AG09309 (cell line): ENCODE results near the gene YY1.

Experiments
- DNase-seq: peaks from one replicate; pipeline ENCODE4 v3.0.0-alpha.2; 2010; ENCODE audit warnings: low read depth
- H3K4me3 ChIP-seq: 2 replicates; pipeline ENCODE4 v1.5.1; 2011; ENCODE audit warnings: mild to moderate bottlenecking, low read depth, low read length, moderate library complexity; ENCODE audit not compliant: control insufficient read depth
- CTCF ChIP-seq: IDR thresholded peaks from 2 replicates; pipeline ENCODE4 v1.5.1; 2011; ENCODE audit warnings: mild to moderate bottlenecking, low read depth, low read length, inconsistent platforms; ENCODE audit not compliant: insufficient read depth, control insufficient read depth; ENCODE audit errors: missing control alignments

The YY1 gene

GRCh38 chr14:100329233-100330006, 90.5 kb downstream of the YY1 start:
- DNase-seq, result no peak
- no peak overlapping the region for H3K4me3 ChIP-seq
- no peak for TF ChIP-seq CTCF

GRCh38 chr14:100330007-100330344, 91.0 kb downstream of the YY1 start:
- no peak for TF ChIP-seq CTCF
- DNase-seq, result no peak
- no peak overlapping the region for H3K4me3 ChIP-seq

- H3K4me3 ChIP-seq, result no peak overlapping the region
- no peak for TF ChIP-seq CTCF
- no peak for DNase-seq
Measured at GRCh38 chr14:100330388-100330931, 91.5 kb downstream of the YY1 start.

GRCh38 chr14:100332071-100332639, 93.2 kb downstream of the YY1 start:
- DNase-seq, result no peak
- TF ChIP-seq CTCF, result no peak
- H3K4me3 ChIP-seq, result no peak overlapping the region
